A549 (cell line): ENCODE measurements around the gene DIS3L2. TPM values are rescaled to one million over a fixed set of nuclear protein-coding genes. Genes with fewer than 3 reads are reported as not detected.
A peak's percentile ranks its signal among the peaks of the same experiment; 100 is the strongest.
"Not testable (repeated sequence)": the region's sequence is repeated elsewhere in the genome, so short reads cannot be mapped to it uniquely, and the experiment has no call there.

Experiments used
- ATAC-seq, 2 experiments: fragments of 200-7000 bp in 1 of 2; fragments of >200 bp in 1 of 2; cut with Nextera tagmentation in 1 of 2; cut with Tn5 transposase in 1 of 2; 3 replicates each; pipeline versions ENCODE4 v1.8.0 to v1.9.1; 2018 to 2020; ENCODE audit warnings: mild to moderate bottlenecking in 1 of 2, moderate library complexity in 1 of 2
- CTCF ChIA-PET: fragments of 300-600 bp; sonication (Branson Sonifier 250); formaldehyde crosslinking; extraction: SDS; loops from one replicate; lab custom pipeline; 2021; ENCODE audit warnings: antibody characterized with exemption, inconsistent platforms; lab: Yijun Ruan, JAX
- POLR2A ChIA-PET: fragments of 350-600 bp; formaldehyde crosslinking; extraction: SDS; loops from one replicate; lab custom pipeline; 2021; ENCODE audit warnings: antibody characterized with exemption, inconsistent platforms; lab: Yijun Ruan, JAX
- DNase-seq, 2 experiments: peaks; one replicate each; pipeline versions ENCODE4 v3.0.0 to v3.0.0-alpha.2; 2011 to 2016; ENCODE audit warnings: low read depth in 1 of 2, low spot score in 1 of 2
- FAIRE-seq: peaks from 2 replicates; lab custom pipeline; 2011; peaks lifted over from hg19 to GRCh38; lab: Jason Lieb, UNC
- H3K27ac ChIP-seq, 2 experiments: fragments of >200 bp; sonication (Bioruptor Twin); formaldehyde crosslinking; 3 replicates each; pipeline ENCODE4 v1.5.1; 2016 to 2017
- H3K4me1 ChIP-seq: fragments of >200 bp; sonication (Bioruptor Twin); formaldehyde crosslinking; 3 replicates; pipeline ENCODE4 v1.6.1; 2016
- H3K4me2 ChIP-seq: fragments of >200 bp; sonication (Bioruptor Twin); formaldehyde crosslinking; 3 replicates; pipeline ENCODE4 v1.6.1; 2016
- H3K4me3 ChIP-seq: fragments of >200 bp; sonication (Bioruptor Twin); formaldehyde crosslinking; 3 replicates; pipeline ENCODE4 v1.5.1; 2016
- H3K9me3 ChIP-seq: fragments of >200 bp; sonication (Bioruptor Twin); formaldehyde crosslinking; 3 replicates; pipeline ENCODE4 v1.6.1; 2016
- BHLHE40 ChIP-seq: IDR thresholded peaks from 2 replicates; pipeline ENCODE4 v1.6.1; 2012; ENCODE audit warnings: low read depth, low read length, inconsistent platforms
- CBX8 ChIP-seq: fragments of 200-600 bp; sonication (generic); IDR thresholded peaks from 2 replicates; pipeline ENCODE4 v1.6.1; 2016
- CTCF ChIP-seq: fragments of >200 bp; sonication (Bioruptor Twin); formaldehyde crosslinking; IDR thresholded peaks from 3 replicates; pipeline ENCODE4 v1.5.1; 2016
- FOSL2 ChIP-seq, 2 experiments: fragments of 450-650 bp in 1 of 2; fragments of >200 bp in 1 of 2; sonication (Bioruptor Twin) in 1 of 2; formaldehyde crosslinking; IDR thresholded peaks; 2 replicates each; pipeline versions ENCODE4 v1.5.0 to v1.6.1; 2016 to 2020; ENCODE audit warnings: mild to moderate bottlenecking in 1 of 2, moderate library complexity in 1 of 2
- HMGXB4 ChIP-seq: fragments of 250-450 bp; sonication (Bioruptor Pico); IDR thresholded peaks from 2 replicates; pipeline ENCODE4 v1.5.0; 2021; ENCODE audit warnings: mild to moderate bottlenecking, moderate library complexity, borderline replicate concordance
- JUN ChIP-seq, 2 experiments: fragments of >200 bp; sonication (Bioruptor Twin); formaldehyde crosslinking; IDR thresholded peaks; 2 replicates in 1 of 2; 3 replicates in 1 of 2; pipeline ENCODE4 v1.6.1; 2016 to 2017
- NFE2L2 ChIP-seq: fragments of 150-350 bp; conservative IDR thresholded peaks from 2 replicates; pipeline ENCODE4 v1.6.1; 2014; ENCODE audit warnings: low read length
- PHF8 ChIP-seq: fragments of 200-600 bp; sonication (generic); IDR thresholded peaks from 2 replicates; pipeline ENCODE4 v1.6.1; 2016; ENCODE audit warnings: low read depth, mild to moderate bottlenecking, antibody characterized with exemption, moderate library complexity, borderline replicate concordance
- RAD21 ChIP-seq, 2 experiments: fragments of >200 bp in 1 of 2; sonication (Bioruptor Twin) in 1 of 2; formaldehyde crosslinking in 1 of 2; IDR thresholded peaks in 1 of 2; conservative IDR thresholded peaks in 1 of 2; 2 replicates in 1 of 2; 3 replicates in 1 of 2; pipeline ENCODE4 v1.6.1; 2012 to 2018; ENCODE audit warnings: inconsistent platforms in 1 of 2
- RCOR1 ChIP-seq: fragments of 150-350 bp; IDR thresholded peaks from 2 replicates; pipeline ENCODE4 v1.6.1; 2014; ENCODE audit warnings: antibody characterized with exemption, low read length, low read depth
- REST ChIP-seq: fragments of 200-600 bp; sonication (generic); IDR thresholded peaks from 2 replicates; pipeline ENCODE4 v1.6.1; 2016; ENCODE audit warnings: antibody characterized with exemption, mild to moderate bottlenecking, moderate library complexity
- RFX5 ChIP-seq: fragments of 450-650 bp; IDR thresholded peaks from 2 replicates; pipeline ENCODE4 v1.7.1; 2014; ENCODE audit warnings: antibody characterized with exemption, mild to moderate bottlenecking, moderate library complexity
- SMC3 ChIP-seq: fragments of >200 bp; sonication (Bioruptor Twin); formaldehyde crosslinking; IDR thresholded peaks from 3 replicates; pipeline ENCODE4 v1.6.1; 2018; ENCODE audit warnings: inconsistent platforms
- SREBF2 ChIP-seq: fragments of 450-650 bp; IDR thresholded peaks from 2 replicates; pipeline ENCODE4 v1.6.1; 2014; ENCODE audit warnings: mild to moderate bottlenecking, moderate library complexity
- TP53 ChIP-seq: fragments of 250-450 bp; sonication (Bioruptor Pico); IDR thresholded peaks from 2 replicates; pipeline ENCODE4 v1.5.0; 2021; ENCODE audit warnings: mild to moderate bottlenecking, moderate library complexity
- ZC3H11A ChIP-seq: fragments of 450-650 bp; IDR thresholded peaks from 2 replicates; pipeline ENCODE4 v1.6.1; 2014; ENCODE audit warnings: antibody characterized with exemption, mild to moderate bottlenecking
- ZNF302 ChIP-seq: fragments of 250-450 bp; sonication (Bioruptor Pico); IDR thresholded peaks from 2 replicates; pipeline ENCODE4 v1.9.0; 2021; ENCODE audit warnings: inconsistent platforms, mild to moderate bottlenecking, moderate library complexity
- WGBS: methylation state at CpG from one replicate; pipeline ENCODE4 v1.1.6; 2017; ENCODE audit errors: missing lambda C conversion rate; 5-methylcytosine and 5-hydroxymethylcytosine counted together
- polyA plus RNA-seq, 4 experiments: library from polyadenylated mRNA; depleted of rRNA in 3 of 4; stranded (reverse); fragments of >200 nt; fragmentation: RNase III in 1 of 4; extraction: RNeasy Plus Mini Kit Qiagen cat#74134 plus additional on column Dnase treatment in 1 of 4; gene quantifications; 2 replicates in 3 of 4; 3 replicates in 1 of 4; pipeline ENCODE4 v1.2.3, GENCODE V29; 2011 to 2017

The DIS3L2 gene
- polyA plus RNA-seq, 2 of the 4 experiments (the other 2 are of a cell fraction), result 14.9 to 15.4 TPM

- Histone ChIP-seq H3K9me3 (no peaks in the 10 kb centered on the region), H3K4me2 (peak overlapping the region; percentile 38; the same call in 1 of the 3 replicates), H3K4me1 (peaks cover 16% of the 10 kb centered on the region; the same call in 2 of the 3 replicates), H3K27ac (no peak overlapping the region), H3K4me3 (no peak overlapping the region)
- ChIA-PET POLR2A (no interaction called here), CTCF (interaction anchor here (0.6 to 3.8 kb wide), 15 partner anchors 11 to 483 kb away, joined by 3 to 18 read pairs (median 4); no protein-coding TSS in a partner anchor)
- 66% methylated on average over 16 of the region's 20 CpGs for WGBS
- ATAC-seq (peak; percentile 91 to 96), FAIRE-seq (no peak), DNase-seq (peak; percentile 52 to 76)
- TF ChIP-seq FOSL2 (IDR thresholded peaks at IDR 0.05) (no peak), FOSL2 (CRISPR knock-in tag; IDR thresholded peaks at IDR 0.05) (peak; percentile 10; the same call in 1 of the 2 replicates), CTCF (peak; percentile 49), JUN (IDR thresholded peaks at IDR 0.05) (no peak), ZNF302 (CRISPR knock-in tag) (no peak), SMC3 (peak; percentile 31; the same call in 1 of the 3 replicates), RAD21 (conservative IDR thresholded peaks at IDR 0.05 in 1 of 2, IDR thresholded peaks at IDR 0.05 in 1 of 2) (peak; percentile 52 to 63)
Measured at GRCh38 chr2:232365621-232366321, 404.3 kb downstream of the DIS3L2 start.

- H3K4me1 ChIP-seq, result peaks cover 16% of the 10 kb centered on the region; the same call in 2 of the 3 replicates
- H3K4me2 ChIP-seq, DNase-seq, H3K9me3 ChIP-seq, H3K27ac ChIP-seq, ATAC-seq, FAIRE-seq, POLR2A ChIA-PET, H3K4me3 ChIP-seq: not testable (repeated sequence)
- CTCF ChIA-PET, result interaction anchor here (0.8 to 3.8 kb wide), 11 partner anchors 10 to 441 kb away, joined by 3 to 18 read pairs (median 4); no protein-coding TSS in a partner anchor
- 72% methylated on average over 3 of the region's 23 CpGs for WGBS
Measured at GRCh38 chr2:232366461-232366860, 404.9 kb downstream of the DIS3L2 start.

- H3K9me3 ChIP-seq, result no peaks in the 10 kb centered on the region
- CTCF ChIA-PET, result interaction anchor here (0.8 to 2.4 kb wide), 8 partner anchors 9 to 157 kb away, joined by 3 to 15 read pairs (median 6); no protein-coding TSS in a partner anchor
- POLR2A ChIA-PET, result no interaction called here
- no peak for FAIRE-seq
- ATAC-seq, result no peak
- peaks cover 16% of the 10 kb centered on the region; the same call in 2 of the 3 replicates for H3K4me1 ChIP-seq
- H3K4me2 ChIP-seq, result no peak overlapping the region
- DNase-seq, result no peak
- 63% methylated on average over 7 of the region's 7 CpGs for WGBS
- no peak overlapping the region for H3K27ac ChIP-seq
- TF ChIP-seq REST (no peak), NFE2L2 (no peak), PHF8 (no peak), HMGXB4 (CRISPR knock-in tag) (no peak), FOSL2 (IDR thresholded peaks at IDR 0.05) (no peak), FOSL2 (CRISPR knock-in tag; IDR thresholded peaks at IDR 0.05) (no peak), ZC3H11A (no peak), BHLHE40 (no peak), RCOR1 (no peak), SREBF2 (no peak), CBX8 (no peak), RFX5 (no peak), CTCF (no peak), TP53 (CRISPR knock-in tag) (no peak)
- no peak overlapping the region for H3K4me3 ChIP-seq
Measured at GRCh38 chr2:232367016-232367415, 405.5 kb downstream of the DIS3L2 start.
